Glomerular visceral epithelial cell (primary cell): Measurements from ENCODE around the gene CORO7.
"Not testable (repeated sequence)": the region's sequence is repeated elsewhere in the genome, so short reads cannot be mapped to it uniquely, and the experiment has no call there.

Experiments used
- DNase-seq: peaks from one replicate; pipeline ENCODE4 v3.0.0-alpha.2; 2016; ENCODE audit errors: extremely low spot score

Gene CORO7

DNA sequence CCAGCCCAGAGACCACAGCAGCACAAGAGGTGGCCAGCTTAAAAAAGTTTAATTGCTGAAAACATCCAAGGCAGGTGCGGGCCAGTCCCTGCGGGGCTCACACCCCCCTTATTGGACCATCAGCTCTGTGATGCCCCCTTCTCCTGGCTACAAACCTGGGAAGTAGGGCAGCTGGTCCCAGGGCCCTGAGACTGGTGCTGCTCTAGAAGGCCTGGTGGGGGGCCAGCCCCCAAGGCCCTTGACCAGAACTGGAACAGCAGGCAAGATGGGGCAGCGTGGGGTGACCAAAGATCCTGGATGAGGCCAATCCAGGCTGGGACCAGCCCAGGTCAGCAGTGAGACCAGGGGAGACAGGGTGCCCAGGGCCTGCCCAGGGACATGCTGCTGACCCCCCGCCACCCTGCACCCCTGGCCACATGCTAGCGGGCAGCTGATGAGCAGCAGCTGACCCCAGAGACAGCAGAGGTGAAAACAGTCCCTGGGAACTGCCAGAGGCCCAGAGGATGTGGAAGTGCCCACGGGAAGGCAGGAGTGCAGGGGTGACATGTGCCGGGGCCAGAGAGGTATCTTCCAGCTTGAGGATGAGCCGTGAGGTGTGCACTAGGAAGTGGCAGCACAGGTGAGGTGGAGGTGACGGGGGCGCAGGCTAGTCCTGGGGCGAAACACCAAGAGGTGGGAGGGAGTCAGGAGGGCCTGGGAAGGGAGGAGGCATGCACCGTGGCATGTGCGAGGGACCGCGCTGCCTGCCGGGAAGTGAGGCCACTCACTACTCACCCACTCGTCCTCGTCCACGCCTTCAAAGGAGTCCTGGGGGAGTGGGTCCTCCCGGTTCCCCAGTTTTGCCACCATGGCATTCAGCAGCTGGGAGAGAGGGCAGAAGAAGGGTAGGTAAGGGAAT is 61.6 kb downstream of the CORO7 start:
- no peak for DNase-seq

DNA sequence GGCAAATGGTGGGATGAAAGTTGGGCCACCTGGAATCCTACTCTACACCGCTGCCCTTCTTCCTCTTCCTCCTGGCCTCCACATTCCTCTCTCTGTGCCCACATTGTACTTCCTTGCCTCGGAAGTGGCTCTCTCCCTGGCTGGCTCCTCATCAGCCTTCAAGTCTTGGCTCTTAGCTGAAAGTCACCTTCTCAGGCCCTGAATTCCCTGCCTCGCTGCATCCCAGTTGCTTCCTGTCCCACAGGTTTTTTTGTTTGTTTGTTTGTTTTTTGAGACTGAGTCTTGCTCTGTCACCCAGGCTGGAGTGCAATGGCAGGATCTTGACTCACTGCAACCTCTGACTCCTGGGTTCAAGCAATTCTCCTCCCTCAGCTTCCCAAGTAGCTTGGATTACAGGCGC is 62.7 kb downstream of the CORO7 start:
- no peak for DNase-seq

DNA sequence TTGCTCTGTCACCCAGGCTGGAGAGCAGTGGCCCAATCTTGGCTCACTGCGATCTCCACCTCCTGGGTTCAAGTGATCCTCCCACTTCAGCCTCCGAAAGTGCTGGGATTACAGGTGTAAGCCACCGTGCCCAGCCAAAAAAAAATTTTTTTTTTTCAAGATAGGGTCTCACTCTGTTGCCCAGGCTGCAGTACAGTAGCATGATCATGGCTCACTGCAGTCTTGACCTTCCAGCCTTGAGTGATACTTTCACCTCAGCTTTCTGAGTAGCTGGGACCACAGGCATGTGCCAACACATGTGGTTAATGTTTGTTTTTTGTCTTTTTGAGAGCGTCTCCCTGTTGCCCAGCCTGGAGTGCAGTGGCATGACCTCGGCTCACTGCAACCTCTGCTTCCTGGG is 63.6 kb downstream of the CORO7 start:
- DNase-seq = no peak

DNA sequence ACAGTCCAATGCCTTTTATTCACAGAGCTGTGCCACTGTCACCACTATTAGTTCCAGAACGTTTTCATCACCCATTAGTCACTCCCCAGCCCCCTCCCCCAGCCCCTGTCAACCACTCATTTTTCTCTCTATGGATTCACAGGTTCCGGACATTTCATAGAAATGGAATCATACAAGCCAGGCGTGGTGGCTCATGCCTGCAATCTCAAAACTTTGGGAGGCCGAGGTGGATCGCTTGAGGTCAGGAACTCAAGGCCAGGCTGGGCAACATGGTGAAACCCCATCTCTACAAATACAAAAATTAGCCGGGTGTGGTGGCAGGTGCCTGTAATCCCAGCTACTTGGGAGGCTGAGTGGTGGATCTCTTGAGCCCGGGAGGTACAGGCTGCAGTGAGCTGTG is 64.5 kb downstream of the CORO7 start:
- no peak for DNase-seq

DNA sequence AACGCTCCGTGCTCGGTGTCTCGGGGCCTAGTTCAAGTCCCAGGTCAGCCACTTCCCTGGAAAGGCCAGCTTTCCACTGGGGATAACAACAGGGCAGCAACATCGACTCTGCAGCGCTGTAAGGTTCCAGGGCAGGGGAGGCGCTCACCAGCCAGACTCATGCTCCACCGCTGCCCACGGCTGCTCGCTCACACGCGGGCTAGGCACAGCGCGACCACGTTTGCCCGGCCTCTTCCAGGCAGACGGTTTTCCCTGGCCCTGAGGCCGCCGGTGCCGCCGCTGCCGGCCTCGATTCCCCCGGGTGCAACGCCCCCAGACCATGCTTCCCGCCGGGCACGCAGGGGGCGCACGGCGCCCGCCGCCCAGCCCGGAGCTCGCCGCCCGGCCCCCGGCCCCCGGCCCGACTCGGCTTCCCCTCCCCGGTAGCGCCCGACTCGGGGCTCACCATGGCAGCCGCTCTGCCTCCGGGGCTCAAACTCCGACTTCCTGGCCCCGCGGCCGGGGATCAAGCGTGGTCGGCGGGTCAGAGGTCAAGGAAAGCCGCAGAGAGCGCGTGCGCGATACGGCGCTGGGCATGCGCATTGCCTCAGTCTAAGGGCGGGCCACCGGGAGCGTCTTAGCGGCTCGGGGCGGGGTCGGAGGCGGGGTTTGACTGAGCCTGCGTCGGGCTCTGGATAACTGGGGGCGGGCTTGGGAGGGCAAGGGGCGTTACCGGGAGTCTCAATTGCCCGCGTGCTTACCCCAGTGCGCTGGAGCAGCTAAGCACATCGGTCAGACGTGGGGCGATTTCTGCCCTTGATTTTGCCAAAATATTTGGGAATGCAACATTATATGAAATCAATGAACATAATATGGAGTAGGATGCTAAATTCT is 65.4 kb downstream of the CORO7 start, which contains the start of gene PAM16:
Gene PAM16, minus strand, starts transcription at position 535 of the 873 bp plus-strand sequence. Its CDS starts 87 bp downstream, at position 448.
- peak; percentile 95 for DNase-seq

DNA sequence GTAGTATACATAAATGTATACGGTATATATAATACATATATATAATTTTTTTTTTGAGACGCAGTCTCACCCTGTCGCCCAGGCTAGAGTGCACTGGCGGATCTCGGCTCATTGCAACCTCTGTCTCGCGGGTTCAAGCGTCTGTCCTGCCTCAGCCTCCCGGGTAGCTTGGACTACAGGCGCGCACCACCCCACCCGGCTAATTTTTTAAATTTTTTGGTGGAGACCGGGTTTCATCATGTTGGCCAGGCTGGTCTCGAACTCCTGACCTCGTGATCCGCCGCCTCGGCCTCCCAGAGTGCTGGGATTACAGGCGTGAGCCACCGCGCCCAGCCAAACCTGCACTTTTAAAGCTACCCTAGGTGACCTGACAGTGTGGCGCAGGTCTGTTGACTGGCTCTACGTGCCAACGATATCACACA is 66.0 kb downstream of the CORO7 start:
- no peak for DNase-seq

DNA sequence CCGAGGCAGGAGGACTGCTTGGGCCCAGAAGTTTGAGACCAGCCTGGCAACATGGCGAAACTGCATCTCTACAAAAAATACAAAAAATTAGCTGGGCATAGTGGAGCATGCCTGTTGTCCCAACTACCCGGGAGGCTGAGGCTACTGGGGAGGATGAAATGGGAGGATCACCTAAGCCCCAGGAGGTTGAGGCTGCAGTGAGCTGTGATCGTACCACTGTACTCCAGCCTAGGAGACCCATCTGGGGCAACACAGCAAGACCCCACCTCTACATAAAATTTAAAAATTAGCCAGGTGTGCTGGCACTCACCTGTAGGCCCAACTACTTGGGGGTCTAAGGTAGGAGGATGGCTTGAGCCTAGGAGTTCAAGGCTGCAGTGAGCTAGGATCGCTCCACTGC is 67.1 kb downstream of the CORO7 start:
- no peak for DNase-seq

DNA sequence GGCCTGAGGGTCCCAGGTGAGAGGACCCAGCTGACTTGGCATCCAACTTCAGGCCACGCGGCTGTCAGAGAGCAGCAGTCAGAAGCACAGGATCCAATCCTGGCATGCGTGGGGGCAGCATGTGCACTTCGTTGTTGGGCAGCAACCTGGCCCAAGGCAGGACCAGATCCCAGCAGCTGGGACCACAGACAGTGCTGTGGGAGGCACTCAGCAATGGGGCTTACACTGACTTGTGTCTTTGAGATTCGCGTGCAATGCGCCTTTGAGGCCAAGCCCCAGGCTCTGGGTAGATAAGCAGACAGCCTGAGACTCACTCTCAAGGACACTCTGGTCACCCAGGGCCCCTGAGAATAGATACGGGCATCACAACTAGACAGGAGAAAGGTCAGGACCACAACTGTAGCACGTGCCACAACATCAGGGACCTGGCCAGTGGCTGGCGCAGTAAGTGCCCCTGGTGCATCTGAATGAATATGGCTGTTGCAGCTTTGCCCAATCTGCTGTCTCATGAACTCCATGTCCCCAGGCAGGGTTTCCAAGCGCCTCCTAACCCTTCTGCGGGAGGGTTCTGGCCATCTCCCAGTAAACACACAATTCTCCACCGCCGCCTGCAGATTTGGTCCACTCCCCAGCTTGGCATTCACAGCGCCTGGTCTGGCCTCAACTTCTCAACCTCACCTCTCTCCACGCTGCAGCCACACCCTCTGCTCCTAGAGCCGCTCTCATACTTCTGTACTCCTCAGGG is 68.5 kb downstream of the CORO7 start:
- no peak for DNase-seq

DNA sequence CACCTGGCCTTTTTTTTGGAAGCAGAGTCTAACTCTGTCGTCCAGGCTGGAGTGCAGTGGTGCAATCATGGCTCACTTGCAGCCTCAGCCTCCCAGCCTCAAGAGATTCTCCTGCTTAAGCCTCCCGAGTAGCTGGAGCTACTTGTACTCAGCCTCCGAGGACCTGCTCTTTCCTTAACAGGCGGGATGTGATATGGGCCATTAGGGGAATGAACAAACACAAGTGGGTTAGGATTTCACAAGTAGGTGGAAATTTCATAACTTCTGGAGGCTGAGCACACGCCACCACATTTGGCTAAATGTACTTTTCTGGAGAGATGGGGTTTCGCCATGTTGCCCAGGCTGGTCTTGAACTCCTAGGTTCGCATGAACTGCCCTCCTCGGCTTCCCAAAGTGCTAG is 69.4 kb downstream of the CORO7 start:
- no peak for DNase-seq

DNA sequence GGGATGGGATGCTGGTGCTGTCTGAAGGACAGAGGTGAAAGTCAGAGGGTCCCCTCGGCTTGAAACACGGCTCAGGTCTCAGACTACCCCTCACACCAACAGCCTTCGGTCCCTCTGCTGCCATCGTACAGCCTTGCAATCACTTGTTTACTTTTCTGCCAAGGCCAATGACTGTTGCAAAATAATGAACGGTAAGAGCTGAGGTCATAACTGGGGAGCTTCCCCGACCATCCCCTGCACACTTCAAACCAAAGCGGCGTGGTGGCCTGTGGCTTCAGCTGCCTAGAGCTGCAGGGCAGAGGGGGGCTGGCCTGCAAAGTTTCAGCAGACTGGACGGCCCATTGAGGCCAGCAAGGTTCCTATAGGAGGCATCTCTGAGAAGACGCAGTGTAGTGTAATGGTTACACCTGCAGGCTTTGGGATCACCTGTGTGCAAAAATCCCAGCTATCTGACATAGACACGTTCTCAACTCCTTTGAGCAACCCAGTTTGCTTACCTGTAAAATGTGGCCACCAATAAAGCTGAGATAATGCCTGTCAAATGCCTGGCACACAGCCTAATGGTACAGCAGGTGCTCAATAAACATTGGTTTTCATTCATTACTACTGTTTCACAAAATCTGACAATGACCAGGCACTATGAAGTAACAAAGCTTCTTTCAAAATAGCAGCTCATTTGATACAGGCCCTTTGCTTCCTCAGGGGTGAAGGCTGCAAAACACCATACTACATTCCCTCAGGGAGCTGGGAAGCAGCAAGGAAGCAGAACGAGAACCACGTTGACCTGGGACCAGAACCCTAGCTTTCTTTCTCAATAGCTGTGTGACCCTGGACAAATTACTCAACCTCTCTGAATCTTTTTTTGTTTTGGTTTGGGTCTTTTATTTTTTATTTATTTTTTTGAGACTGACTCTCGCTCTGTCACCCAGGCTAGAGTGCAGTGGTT is 70.3 kb downstream of the CORO7 start:
- no peak for DNase-seq

DNA sequence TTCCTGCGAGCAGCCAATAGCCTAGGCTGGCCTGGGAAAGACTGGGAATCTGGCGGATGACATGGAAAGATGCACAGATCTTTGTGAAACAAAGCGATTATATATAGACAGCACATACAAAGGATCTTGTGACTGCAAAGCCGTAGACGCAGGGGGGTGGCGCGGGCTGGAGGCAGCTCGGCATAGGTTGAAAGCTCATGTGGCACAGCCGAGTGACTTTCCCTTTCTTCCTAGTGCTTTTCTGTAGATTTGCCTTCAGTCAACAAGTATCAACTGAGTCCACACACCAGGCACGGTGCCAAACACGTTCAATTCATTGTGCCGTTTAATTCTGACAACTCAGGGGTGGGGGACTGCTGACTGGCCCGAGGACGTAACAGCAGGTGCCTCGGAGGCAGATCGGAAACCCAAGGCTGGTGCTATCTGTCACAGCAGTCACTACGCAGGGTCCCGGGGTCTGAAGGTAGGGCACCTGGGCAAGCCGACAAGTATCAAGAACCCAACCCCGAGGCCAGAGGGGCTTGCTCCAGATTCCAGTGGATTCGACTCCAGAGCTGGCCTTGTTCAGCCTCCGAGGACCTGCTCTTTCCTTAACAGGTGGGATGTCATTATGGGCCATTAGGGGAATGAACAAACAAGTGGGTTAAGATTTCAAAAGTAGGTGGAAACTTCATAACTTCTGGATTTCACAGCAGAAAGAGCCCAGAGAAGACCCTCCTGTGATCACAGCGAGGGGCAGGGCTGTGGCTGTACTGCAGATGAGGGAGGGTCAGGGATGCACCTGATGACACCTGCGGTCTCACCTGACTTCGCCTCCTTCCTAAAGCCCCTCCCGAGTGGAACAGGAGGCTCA is 71.2 kb downstream of the CORO7 start:
- DNase-seq = no peak

DNA sequence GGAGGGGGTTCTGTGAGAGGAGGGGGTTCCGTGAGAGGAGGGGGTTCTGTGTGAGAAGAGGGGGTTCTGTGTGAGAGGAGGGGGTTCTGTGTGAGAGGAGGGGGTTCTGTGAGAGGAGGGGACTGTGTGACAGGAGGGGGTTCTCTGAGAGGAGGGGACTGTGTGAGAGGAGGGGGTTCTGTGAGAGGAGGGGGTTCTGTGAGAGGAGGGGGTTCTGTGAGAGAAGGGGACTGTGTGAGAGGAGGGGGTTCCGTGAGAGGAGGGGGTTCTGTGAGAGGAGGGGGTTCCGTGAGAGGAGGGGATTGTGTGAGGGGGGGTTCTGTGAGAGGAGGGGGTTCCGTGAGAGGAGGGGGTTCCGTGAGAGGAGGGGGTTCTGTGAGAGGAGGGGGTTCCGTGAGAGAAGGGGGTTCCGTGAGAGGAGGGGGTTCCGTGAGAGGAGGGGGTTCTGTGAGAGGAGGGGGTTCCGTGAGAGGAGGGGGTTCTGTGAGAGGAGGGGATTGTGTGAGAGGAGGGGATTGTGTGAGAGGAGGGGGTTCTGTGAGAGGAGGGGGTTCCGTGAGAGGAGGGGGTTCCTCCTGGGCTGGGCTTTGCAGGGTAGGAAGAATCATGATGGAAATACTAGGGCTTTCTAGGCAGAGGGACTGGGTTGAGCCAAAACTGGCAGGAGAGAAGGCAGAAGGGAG is 72.0 kb downstream of the CORO7 start:
- DNase-seq = not testable (repeated sequence)

DNA sequence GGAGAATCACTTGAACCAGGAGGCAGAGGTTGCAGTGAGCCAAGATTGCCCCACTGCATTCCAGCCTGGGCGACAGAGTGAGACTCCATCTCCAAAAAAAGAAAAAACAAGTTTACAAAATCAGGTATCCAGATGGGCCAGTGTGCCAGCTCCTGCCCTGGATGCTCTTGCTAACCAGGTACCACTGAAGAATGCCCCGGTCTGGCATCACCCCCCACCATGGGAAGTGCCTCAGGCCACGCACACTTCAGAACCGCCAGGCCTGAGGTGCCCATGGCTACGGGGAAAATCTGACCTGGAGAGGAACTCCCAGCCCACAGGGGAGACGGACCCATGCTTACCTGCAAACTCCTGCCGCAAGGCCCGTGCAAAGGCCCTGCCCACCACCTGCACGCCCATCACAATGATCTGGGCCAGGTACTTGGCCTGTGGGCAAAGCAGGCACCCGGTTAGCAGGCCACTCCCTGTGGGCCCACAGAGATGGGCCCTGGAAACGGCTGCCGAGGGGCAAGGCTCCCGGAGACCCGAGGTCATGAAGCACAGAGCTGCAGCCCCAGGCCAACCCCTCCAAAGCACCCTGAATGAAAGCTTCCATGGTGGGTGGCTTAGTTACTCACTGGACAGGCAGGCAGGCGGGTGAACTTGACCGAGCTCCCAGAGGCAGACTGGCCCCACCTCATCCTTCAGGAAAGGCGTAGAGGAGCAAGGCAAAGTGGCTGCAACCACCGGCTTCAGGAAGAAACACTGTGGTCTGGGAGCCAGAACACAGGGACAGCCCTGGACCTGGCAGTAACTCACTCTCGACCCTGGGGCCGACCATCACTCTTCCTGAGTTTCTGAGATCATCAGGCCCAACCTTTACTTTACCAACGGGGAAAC is 73.3 kb downstream of the CORO7 start:
- DNase-seq = no peak

DNA sequence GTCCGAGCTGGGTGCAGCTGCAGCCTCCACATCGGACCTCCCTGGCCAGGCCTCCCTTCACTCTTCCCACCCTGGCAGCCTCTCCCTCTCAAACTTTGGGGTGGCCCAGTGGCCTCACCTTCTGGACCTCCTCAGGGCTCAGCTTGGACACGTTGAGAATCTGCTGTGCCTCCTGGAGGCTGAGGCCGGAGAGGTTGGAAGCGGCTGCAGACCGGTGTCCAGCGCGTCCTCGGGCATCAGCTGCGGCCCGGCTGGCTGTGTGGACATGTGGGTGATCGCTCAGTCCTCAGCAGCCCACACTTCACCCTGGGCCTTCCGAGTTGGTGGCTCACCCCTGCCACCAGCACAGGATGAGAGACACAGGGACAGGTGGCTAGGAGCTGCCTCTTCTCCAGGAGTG is 75.1 kb downstream of the CORO7 start:
- DNase-seq = no peak

DNA sequence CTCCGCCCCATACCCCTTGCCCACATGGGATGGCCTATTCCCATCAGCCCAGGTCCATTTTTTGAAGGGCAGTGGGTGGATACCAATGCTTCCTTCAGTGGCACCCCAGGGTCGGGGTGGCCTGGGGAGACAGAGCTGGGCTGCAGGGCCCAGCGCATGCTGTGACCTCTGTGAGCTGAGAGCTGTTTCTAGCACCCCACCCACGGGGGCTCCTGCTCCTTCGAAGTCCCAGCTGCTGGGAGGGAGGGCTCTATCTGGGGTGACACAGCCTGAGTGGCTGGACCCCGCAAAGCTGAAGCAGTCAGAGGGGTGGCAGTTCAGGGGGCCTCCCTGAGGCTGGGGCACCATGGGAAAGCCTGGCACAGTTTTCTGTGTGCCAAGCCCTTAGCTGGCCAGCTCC is 76.0 kb downstream of the CORO7 start:
- no peak for DNase-seq

DNA sequence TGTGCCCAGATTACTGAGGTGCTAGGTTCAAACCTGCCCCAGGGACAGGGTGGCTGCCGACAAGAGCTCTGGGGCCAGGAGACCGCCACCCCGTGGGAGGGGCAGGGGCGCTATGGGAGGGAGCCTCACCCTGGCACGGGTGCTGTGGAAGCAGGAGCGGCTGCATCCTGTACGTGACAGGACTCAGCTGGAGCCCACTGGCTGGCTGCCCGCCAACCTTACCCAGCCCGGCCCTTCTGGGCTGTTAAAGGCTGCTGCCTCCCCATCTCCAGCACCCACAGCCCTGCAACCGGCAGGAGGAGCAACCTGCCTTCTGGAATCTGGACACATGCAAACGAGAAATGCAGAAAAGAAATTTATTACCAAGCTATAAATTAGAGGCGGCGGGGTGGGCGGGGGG is 76.5 kb downstream of the CORO7 start:
- DNase-seq = peak; percentile 38

DNA sequence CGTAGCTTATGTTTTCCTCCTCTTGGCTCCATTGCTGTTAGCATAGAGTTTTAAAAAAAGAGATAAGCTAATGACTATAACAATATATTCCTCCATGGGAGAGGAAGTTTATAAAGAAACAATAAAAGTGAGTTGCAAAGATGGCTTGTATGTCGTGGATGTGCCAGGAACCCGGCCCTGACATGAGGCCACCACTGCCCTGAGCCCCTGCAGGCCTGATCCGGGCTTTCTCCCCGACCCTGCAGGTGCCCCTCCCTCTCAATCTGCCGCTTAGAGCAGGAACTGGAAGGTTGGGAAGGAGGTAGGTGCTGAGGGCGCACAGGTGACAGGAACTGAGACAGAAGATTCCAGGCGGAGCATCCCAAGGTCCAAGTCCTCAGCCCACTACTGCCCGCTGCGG is 76.9 kb downstream of the CORO7 start:
- DNase-seq = no peak

DNA sequence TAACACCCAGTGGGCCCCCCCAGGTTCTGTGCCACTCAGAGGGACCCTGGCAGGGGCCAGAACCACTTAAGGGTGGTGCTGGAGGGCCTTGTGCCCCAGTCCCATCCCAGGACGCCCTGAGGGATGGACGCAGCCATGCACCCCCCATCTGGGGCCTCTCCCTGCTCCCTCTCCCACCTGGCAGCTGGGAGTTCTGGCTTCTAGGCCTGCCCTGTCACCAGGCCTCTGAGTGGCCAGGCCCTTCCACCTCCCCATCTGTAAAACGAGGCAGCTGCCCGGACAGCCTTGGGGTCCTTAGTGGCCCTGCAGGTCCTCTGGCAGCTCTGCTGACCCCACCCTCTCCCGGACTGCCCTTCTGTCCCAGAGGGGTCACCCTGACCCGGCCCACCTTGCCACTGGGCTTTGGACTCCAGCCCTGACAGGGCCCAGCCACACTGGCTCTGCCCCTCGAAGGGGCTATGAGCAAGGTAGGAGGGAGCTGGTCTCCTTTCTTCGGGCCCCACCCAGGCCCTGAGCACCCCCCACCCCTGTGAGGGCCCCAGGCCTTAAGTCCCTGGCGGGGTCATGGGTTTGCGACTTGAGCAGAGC is 77.6 kb downstream of the CORO7 start:
- no peak for DNase-seq
